Stimulated activated CD4-positive, alpha-beta T cell treated with anti-CD3 and anti-CD28 coated beads, Interleukin-4, amount 100 ng/mL, for 48 hours (primary cell): ENCODE data around the gene KLHDC7B.

Source experiments
- DNase-seq, 2 donors: peaks; one replicate each; pipeline ENCODE4 v3.0.0-alpha.2; 2020; ENCODE audit warnings: low read depth in 2 of 2

The KLHDC7B gene

GRCh38 chr22:50572965-50573364 is 27.3 kb downstream of the KLHDC7B start:
- DNase-seq = no peak

- DNase-seq = no peak
Measured at GRCh38 chr22:50573491-50574382, 28.0 kb downstream of the KLHDC7B start.

- no peak for DNase-seq
Measured at GRCh38 chr22:50574383-50574755, 28.7 kb downstream of the KLHDC7B start.

GRCh38 chr22:50575426-50575941 is 29.8 kb downstream of the KLHDC7B start:
- no peak for DNase-seq

GRCh38 chr22:50576070-50576469 is 30.4 kb downstream of the KLHDC7B start:
- no peak for DNase-seq

- no peak for DNase-seq
Measured at GRCh38 chr22:50576806-50577696, 31.4 kb downstream of the KLHDC7B start.

- no peak for DNase-seq
Measured at GRCh38 chr22:50577697-50577986, 31.9 kb downstream of the KLHDC7B start.

- no peak for DNase-seq
Measured at GRCh38 chr22:50577987-50578775, 32.5 kb downstream of the KLHDC7B start, which contains the start of gene CPT1B. Gene CPT1B, minus strand, starts transcription at chr22:50578427. Its CDS starts 512 bp downstream, at chr22:50577915.

GRCh38 chr22:50578776-50579310 is 33.1 kb downstream of the KLHDC7B start:
- no peak for DNase-seq

- DNase-seq = no peak
Measured at GRCh38 chr22:50579752-50580151, 34.1 kb downstream of the KLHDC7B start.

- DNase-seq = no peak
Measured at GRCh38 chr22:50581031-50581949, 35.6 kb downstream of the KLHDC7B start.

- peak; percentile 21 to 23 for DNase-seq
Measured at GRCh38 chr22:50581950-50582492, 36.3 kb downstream of the KLHDC7B start.

GRCh38 chr22:50582493-50583293 is 37.0 kb downstream of the KLHDC7B start, which contains the start of gene CHKB:
Gene CHKB, minus strand, starts transcription at chr22:50582849. Its CDS starts 68 bp downstream, at chr22:50582781.
- peak; percentile 95 to 99 for DNase-seq

- DNase-seq = no peak
Measured at GRCh38 chr22:50583294-50583861, 37.7 kb downstream of the KLHDC7B start.

GRCh38 chr22:50584106-50585096 is 38.7 kb downstream of the KLHDC7B start:
- no peak for DNase-seq

GRCh38 chr22:50585238-50585637 is 39.5 kb downstream of the KLHDC7B start:
- no peak for DNase-seq

- DNase-seq = no peak
Measured at GRCh38 chr22:50585781-50586180, 40.1 kb downstream of the KLHDC7B start.
